ENCODE results near the gene ZNHIT2. TPM values are rescaled to one million over a fixed set of nuclear protein-coding genes. Genes with fewer than 3 reads are reported as not detected.
"Not testable (repeated sequence)": the region's sequence is repeated elsewhere in the genome, so short reads cannot be mapped to it uniquely, and the experiment has no call there.

Gene ZNHIT2
- total and polyA plus RNA-seq, 11 donors = 5.5 to 15.5 (median 8.0) TPM

- Histone ChIP-seq H3K27ac (peak overlapping the region in 11 of 12 donors; percentile 39 to 80 (median 69)), H3K36me3 (no peaks in the 10 kb centered on the region), H3K4me3 (peak overlapping the region in 2 of 12 donors; percentile 3 to 21), H3K9me3 (peaks cover 0 to 6% (median 0%) of the 10 kb centered on the region in 12 donors), H3K27me3 (no peaks in the 10 kb centered on the region), H3K4me1 (peaks cover 0 to 33% (median 10%) of the 10 kb centered on the region in 12 donors)
- intact Hi-C loops (cut with DNase I) = no loop called here
- DNase-seq (peak; percentile 74 to 92 (median 89)), ATAC-seq (peak; percentile 89 to 96 (median 95))
- 29 to 36% (median 32%) methylated on average over 10 to 12 of the region's 12 CpGs for WGBS, 4 donors
- TF ChIP-seq CTCF (IDR thresholded peaks at IDR 0.05) (no peak), POLR2A (IDR thresholded peaks at IDR 0.05) (no peak)
Measured at GRCh38 chr11:65150509-65151299, 33.2 kb upstream of the ZNHIT2 start.

GRCh38 chr11:65150131-65150508 lies 32.6 kb upstream of the ZNHIT2 start:
- H3K27me3 ChIP-seq; DNase-seq; intact Hi-C loops (cut with DNase I); H3K9me3 ChIP-seq; ATAC-seq; H3K36me3 ChIP-seq: not testable (repeated sequence)
- Histone ChIP-seq H3K4me1 (peaks cover 0 to 33% (median 10%) of the 10 kb centered on the region in 12 donors), H3K27ac (peak overlapping the region in 11 of 12 donors; percentile 39 to 80 (median 69)), H3K4me3 (peak overlapping the region in 1 of 12 donors; percentile 3)
- 76 to 87% (median 83%) methylated on average over 10 of the region's 10 CpGs for WGBS, 4 donors

GRCh38 chr11:65148657-65149056 lies 31.2 kb upstream of the ZNHIT2 start:
- peaks cover 0 to 33% (median 10%) of the 10 kb centered on the region in 12 donors for H3K4me1 ChIP-seq
- ATAC-seq (no peak), DNase-seq (no peak)
- H3K27me3 ChIP-seq = no peaks in the 10 kb centered on the region
- H3K27ac ChIP-seq = no peak overlapping the region
- intact Hi-C loops (cut with DNase I) = no loop called here
- 79 to 92% (median 88%) methylated on average over 5 of the region's 5 CpGs for WGBS, 4 donors
- no peak overlapping the region for H3K4me3 ChIP-seq
- H3K36me3 ChIP-seq = no peaks in the 10 kb centered on the region
- H3K9me3 ChIP-seq = peaks cover 0 to 6% (median 0%) of the 10 kb centered on the region in 12 donors
- TF ChIP-seq CTCF (IDR thresholded peaks at IDR 0.05) = no peak
- no peak for TF ChIP-seq POLR2A (IDR thresholded peaks at IDR 0.05)

- DNase-seq (no peak), ATAC-seq (no peak)
- intact Hi-C loops (cut with DNase I) = no loop called here
- 67 to 77% (median 75%) methylated on average over 2 of the region's 2 CpGs for WGBS, 4 donors
- Histone ChIP-seq H3K36me3 (no peaks in the 10 kb centered on the region), H3K27ac (no peak overlapping the region), H3K4me3 (no peak overlapping the region), H3K4me1 (peaks cover 0 to 30% (median 10%) of the 10 kb centered on the region in 12 donors), H3K27me3 (no peaks in the 10 kb centered on the region), H3K9me3 (peaks cover 0 to 6% (median 0%) of the 10 kb centered on the region in 12 donors)
- TF ChIP-seq CTCF (IDR thresholded peaks at IDR 0.05) (no peak), POLR2A (IDR thresholded peaks at IDR 0.05) (no peak)
Measured at GRCh38 chr11:65147352-65148075, 30.0 kb upstream of the ZNHIT2 start.

Data from heart left ventricle (tissue), 16 donors.